Measurements from ENCODE around the gene AUTS2.

Gene AUTS2

DNA sequence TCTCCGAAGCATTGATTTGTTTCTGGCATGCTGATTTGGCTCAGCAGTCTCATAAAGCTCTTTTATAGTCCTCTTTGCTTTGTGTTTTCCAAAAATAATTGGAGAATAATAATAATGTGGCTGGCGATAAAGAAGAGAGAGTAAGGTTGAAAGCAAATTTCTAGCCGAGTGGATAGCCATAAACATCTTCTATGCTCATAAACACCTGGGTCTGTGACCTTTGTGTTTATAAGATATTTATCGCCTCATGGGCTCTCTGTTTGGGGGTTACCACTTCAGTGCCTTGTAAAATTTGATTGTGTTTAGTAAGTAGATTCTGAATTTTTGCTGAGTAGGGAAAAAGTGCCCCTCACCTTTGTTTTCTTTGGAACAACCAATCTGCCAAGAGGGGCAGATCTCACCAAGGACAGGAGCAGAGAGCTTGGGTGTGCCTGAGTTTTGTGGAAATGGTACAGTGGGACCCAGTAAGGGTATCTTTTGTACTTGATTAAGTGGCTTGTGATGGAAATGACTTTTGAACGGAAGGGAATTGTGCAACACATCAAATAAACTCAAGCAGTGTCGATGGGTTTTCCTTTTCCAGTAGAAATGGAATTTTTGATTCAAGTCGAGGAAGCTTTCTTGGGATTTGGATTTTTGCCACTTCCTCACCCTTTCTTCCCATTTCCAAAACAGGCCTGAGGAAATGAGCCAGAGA is 220.5 kb downstream of the AUTS2 start:
- DNase-seq (ENCODE audit: low read depth in 2 of 2): no peak

DNA sequence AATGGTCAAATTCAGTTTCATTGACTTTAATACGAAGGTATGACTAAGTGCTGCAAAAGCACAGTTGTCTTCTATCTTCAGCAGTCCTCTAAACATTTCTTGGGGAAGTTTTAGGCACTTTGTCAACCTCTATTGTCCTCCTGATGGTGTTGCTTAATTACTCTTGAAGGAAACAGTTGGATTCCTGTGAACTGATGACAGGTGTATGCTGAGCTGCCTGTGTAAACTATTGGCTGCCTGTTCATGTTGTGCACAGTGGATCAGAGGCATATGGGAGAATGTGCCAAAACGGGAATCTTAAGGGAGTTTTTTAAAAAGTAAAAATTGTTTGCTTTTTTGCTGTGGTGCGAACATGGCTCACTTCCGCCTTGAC is 221.0 kb downstream of the AUTS2 start:
- no peak for DNase-seq (ENCODE audit: low read depth in 2 of 2)

DNA sequence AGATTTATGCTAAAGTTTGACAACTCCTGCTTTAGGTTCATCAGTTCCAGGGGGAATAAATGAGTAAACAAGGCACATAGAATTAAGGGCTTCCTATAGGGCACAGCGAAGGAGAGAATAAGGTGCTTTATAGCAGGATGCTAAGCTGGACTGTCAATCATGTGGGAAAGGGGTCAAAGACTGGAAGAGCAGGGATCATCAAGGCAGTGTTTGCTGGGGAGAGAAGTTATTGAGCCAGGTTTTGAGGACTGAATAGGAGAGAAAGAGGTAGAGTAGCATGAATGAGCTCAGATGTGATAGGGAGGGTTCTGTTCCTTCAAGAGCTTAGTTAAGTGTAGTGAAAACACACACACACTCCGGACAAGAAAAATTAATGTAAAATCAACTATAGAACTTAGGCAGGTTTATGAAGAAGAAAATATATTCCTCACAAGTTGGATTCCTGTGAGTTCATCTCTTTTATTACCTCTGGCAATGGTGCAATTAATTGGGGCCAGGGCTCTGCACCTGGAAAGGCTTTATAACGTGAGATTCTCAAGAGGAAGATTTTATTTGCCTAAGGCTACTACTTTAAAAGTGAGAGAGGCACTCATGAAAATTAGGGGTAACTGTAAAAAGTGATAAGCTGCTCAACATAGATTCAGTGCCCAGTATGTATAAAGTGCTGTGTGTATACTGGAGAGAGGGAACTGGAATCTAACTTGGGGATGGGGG is 222.4 kb downstream of the AUTS2 start:
- DNase-seq (ENCODE audit: low read depth in 2 of 2): no peak

DNA sequence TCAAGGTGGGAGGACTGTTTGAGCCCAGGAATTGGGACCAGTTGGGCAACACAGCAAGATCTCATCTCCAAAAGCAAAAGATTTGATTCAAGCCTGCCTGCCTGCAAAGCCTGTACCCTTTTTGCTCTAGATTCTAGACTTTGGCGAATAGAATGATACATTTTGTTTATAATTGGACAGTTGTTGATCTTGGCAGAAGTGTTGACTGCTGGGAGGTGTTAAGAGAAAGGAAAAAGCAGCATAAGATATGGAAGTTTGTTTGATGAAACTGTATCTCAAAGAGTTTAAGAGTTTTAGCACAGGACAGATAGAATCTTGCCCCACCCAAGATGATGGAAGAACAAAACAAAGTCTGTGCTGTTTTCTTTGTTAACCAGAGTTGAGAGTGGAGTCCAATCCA is 224.1 kb downstream of the AUTS2 start:
- no peak for DNase-seq (ENCODE audit: low read depth in 2 of 2)

DNA sequence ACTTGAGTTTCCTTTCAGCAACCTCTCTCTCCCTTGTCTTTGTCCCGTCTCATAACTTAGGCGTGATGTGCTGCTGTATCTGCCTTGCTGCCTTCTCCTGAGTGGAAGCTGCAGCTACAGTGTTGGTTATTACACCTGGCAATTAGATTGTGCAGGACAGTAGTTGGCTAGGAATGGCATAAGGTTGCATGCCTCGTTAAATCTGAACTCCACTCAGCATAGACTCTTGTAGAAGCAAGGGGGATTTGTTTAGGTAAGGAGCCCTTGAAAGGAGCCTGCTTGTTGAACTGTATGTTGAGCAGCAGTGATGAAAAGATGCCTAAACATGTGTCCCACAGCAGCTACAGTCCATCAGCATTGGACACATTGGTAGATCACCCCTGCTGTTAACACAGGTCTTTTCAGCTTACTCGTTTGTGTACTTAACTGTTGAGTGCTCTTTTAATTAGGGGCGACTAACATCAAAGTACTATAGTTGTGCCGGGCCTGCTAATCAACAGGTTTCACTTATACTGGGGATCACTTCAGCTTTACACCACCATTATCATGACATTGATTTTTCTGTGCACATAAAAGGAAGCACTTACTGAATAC is 225.0 kb downstream of the AUTS2 start:
- no peak for DNase-seq (ENCODE audit: low read depth in 2 of 2)

DNA sequence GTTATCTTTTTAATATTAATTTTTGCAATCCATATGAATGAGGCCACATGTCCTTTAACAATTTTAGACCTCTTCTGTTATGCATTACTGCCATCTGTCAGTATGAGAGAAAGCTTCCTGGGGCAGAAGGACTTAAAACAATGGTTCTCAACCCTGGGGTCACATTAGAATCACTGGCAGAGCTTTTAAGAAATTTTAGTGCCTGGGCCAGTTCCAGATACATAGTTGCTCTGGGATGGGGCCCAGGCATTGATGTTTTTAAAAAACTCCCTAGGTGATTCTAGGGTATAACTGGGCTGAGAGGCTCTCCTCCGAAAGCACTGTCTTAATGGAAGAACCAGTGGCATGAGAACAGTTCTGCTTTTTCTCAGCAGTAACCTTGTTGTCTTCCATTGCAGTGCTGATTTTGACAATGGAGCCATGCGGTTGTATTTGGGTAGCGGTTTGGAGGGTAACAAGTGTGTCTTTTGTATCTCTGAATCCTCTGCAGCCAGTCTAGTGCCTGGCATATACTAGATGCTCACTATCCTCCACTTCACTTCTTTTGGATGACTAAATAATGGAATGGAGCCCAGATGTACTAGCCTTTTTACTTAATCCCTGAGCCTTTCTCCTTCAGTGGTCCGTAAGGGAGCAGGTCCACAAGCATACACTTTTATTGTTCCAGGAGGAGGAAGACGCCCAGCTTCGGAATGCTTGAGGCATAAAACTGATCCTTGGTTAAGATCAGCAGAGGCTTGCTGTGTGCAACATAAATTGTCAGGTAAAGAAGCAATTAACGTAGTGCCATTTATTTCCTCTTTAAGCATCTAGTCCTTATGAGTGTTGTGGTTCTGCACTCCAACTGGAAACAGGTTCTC is 227.1 kb downstream of the AUTS2 start:
- no peak for DNase-seq (ENCODE audit: low read depth in 2 of 2)

DNA sequence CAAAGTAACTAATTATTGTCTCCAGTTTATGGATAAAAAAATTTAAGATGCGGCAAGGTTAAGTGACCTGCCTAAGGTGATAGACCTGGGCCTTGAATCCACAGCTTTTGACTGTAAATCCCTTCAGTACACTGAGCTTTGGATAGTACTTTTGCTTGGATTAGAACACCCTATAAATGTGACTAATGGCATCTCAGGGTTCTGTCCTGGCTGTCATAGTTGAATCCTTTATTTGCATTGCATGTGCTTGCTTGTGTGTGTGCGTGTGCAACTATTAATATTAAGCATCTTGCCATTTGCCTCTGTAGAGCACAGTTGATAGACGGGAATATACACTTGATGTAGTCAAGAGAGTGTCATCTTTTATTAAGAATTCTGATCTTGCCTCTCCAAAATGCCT is 228.0 kb downstream of the AUTS2 start:
- DNase-seq (ENCODE audit: low read depth in 2 of 2): no peak

DNA sequence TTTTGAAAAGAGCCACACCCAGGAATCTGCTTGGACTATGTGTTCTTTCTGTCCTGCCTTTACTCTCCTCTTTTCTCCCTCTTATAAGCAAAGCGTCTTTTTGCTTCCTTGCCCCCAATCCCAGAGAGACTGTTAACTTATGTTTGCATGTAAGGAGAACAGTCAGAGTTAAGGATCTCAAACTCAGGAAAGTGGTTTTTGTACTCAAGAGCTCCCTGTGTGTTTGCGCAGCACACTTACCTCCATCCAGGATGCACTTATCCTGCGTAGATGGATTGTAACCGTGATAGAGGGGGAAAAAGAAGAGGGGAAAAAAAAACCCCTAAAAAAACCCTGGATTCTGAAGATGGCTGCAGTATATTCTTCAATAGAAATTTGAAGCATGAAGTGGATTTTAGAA is 228.9 kb downstream of the AUTS2 start:
- DNase-seq (ENCODE audit: low read depth in 2 of 2): no peak

DNA sequence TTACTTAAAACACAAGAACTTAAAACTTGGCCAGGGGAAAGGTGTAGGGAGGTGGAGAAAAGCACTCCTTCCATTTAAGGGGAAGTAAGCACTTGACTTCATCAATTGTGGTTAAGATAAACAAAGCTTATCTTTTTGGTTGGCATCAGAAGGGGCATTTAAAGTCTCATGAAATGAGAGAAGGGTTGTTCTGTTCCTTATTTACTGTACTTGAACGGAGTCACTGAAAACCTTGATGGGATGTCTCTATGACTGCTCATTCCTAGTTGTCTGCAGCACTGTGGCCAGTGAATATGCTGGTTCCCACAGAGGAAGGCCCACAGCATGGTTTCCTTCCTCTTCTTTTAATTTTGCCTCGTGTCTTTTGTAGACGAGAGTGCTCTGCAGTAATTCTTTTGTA is 229.3 kb downstream of the AUTS2 start:
- DNase-seq (ENCODE audit: low read depth in 2 of 2): no peak

DNA sequence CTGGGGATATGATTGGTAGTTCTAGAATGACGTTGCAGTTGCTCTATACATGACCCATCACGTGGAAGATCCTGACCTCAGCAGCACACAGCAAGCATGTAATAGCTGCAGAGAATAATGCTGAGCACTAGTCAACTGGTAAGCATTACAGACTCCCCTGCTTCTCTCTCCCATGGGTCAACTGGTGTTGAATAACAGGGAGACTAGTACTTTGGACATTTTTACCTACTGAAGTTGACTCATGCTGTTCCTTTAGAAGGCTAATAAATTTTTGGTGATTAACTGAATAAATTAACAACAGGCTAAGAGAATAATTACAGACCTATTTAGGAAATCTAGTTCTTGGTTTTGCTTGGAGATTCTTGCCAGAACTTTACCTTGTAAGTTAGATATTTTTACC is 234.1 kb downstream of the AUTS2 start:
- no peak for DNase-seq (ENCODE audit: low read depth in 2 of 2)

DNA sequence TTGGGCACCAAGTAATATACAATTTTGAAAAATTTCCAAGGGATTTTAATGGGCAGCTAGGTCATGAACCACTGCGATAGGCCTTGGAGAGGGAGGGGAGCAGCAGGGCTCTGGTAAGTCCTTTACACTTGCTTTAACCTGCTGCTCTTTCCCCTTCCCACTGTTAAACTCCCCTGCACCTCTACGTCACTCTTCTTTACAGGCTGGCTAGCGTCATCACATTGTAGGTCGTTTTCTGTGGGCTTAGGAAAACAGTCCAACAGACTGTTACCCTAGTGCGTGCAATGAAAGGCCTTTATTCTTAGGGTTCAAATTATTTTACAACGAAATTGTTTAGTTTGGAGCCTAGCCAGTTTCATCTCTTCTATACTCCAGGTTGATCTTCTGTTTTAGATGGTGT is 235.7 kb downstream of the AUTS2 start:
- DNase-seq (ENCODE audit: low read depth in 2 of 2): no peak

DNA sequence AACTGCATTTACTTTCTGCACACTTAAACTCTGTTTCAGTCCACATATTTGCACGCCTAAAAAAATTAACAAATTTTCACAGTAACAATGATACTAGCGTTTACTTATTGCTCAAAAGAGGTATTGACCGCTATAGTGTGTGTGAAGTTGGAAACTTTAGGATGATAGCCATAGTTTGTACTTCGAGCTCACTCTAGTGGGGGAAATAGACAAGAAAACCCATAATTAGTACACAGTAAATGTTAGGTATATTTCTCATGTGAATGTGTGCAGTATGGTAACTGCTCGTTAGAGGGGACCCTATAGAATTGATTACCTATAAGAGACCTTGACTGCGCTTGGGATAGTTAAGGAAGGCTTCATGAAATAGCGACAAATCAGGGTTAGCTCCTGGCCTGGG is 238.4 kb downstream of the AUTS2 start:
- DNase-seq (ENCODE audit: low read depth in 2 of 2): no peak

DNA sequence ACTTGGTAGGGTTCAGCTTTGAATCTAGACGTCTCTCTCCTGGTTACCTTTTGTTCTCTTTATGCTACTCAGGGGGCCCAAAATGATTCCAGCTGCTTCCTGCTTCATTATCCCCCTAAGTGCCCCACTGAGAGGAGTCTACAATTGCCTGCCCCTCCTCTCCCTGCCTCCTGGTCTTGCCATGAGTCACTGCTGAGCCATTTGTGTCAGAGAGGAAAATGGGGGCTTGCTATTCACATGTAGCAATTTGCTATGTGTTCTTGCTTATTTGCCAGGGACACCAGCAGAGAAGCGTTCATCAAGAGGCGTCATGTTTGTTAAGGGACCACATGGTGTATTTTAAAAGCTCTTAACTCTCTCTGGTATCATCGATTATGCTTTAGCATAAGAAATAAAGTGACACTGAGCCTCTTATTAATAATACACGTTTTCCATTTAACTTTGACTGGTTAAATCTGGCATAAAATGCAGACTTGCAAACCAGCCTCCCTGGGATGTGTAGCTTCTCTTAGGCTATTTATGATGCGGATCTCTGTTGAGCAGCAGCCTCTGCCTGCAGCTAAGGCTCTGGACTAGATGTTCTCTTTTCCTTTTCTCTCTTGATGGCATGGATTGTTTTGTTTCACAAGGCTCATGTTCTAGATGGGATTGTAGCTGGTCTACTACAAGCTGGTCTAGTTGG is 239.3 kb downstream of the AUTS2 start:
- no peak for DNase-seq (ENCODE audit: low read depth in 2 of 2)

DNA sequence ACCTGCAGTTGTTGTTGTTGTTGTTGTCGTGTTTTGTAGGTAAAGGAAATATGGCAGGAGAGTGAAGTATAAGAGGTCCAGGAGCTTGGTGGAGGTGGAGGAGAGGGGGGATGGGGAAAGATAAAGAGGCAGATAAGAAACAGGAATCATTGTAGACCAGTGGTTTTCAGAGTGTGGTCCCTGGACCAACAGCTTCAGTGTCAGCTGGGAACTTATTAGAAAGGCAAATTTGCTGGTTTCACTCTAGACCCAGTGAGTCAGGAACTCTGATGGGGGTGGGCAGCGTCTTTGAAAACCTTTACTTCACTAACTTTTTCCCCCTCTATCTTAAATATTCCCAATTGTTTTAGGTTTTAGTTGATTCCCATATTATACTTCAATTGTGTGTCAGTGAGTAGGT is 241.5 kb downstream of the AUTS2 start:
- no peak for DNase-seq (ENCODE audit: low read depth in 2 of 2)

DNA sequence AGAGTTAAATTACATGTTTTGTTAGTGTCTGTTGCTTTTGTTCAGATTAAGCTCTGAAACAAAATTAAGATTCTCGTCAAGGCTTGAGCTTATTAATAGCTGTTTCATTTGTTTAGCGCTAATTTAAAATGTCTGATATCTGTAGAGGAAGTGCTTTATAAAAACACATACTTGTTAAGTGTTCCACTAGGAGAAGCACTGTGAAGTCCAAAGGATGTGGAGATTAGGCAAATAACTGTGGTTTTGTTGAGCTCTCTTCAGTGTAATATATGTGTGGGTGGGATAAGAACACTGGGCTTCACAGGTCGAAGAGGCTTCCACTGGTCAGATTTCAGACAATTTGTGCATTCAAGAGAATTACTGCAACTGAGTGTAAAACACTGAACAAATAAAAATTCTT is 242.0 kb downstream of the AUTS2 start:
- DNase-seq (ENCODE audit: low read depth in 2 of 2): no peak

DNA sequence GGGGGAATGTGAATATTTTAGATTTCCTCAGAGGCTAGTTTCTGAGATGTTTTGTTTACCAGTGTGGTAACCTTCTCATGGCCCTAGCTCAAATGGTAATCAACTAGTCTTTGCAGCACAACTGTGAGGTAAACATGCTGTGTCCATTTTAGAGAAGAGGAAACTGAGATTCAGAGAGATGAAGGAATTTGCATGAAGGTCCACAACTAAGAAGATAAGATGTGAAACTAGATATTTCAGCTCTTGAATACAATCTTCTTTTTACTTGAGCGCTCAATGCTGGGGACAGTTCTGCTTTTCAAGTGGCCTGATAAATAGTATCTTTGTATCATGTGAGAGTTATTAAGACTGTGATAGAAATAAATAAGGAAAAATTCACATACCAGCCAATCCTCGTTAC is 245.4 kb downstream of the AUTS2 start:
- no peak for DNase-seq (ENCODE audit: low read depth in 2 of 2)

DNA sequence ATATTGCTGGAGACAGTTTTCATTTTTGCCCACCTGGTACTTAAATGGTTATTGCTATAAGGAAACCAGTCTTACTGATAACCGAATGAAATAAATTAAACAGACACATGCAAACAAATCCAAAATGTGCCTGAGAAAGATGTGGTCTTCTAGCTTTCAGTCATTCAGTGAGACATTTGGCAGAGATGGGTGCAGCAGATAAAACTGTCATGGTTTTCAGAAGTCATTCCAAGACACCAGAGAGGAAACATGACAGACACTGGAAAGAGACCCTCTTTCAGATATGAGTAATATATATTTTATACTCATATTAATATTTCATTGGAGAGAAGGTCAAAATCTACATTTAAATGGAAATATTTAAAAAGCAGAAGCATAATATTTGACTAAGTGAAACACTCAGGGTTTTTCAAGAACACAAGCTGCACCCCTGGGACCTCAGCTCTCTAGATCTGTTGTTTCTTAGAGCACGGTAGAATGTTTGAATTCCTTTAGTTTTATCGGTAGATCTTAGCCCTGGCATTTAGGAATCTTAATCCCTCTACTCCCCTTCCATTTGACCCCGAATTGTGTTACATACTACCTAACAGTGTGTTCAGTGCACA is 246.1 kb downstream of the AUTS2 start:
- no peak for DNase-seq (ENCODE audit: low read depth in 2 of 2)

DNA sequence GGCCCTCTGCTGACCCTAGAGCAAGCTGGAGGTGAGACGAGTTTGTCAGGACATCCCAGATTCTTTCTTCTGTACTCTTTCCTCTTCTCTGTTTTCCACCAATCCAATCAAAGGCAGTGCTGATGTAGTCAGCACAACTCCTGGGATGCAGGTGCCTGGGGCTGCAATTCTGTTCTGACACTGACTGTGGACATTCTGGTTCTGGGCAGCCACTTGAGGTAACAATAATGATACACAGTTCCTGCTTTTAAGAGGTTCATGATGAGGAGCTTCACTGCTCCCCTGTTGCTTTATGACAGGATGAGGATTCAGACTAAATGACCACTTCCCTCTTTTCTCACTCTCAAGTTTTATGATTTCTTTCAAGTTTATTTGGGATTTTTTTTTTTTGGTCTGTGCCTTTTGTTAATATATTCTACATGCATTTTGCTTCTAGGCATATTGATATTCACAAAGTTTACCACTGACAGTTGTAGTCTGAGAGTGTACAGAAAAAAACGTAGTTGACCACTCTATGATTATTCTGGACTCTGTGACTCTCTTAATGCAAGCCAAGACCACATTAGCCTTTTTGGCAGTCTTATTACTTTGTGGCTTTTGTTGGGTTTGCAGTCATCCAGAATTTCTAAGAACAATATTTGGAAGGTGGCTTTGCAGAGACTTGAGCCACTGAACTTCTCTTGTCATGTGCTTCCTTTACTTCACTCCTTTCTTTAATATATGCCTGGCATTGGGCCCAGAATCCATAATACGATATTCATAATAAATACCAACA is 247.6 kb downstream of the AUTS2 start:
- no peak for DNase-seq (ENCODE audit: low read depth in 2 of 2)

DNA sequence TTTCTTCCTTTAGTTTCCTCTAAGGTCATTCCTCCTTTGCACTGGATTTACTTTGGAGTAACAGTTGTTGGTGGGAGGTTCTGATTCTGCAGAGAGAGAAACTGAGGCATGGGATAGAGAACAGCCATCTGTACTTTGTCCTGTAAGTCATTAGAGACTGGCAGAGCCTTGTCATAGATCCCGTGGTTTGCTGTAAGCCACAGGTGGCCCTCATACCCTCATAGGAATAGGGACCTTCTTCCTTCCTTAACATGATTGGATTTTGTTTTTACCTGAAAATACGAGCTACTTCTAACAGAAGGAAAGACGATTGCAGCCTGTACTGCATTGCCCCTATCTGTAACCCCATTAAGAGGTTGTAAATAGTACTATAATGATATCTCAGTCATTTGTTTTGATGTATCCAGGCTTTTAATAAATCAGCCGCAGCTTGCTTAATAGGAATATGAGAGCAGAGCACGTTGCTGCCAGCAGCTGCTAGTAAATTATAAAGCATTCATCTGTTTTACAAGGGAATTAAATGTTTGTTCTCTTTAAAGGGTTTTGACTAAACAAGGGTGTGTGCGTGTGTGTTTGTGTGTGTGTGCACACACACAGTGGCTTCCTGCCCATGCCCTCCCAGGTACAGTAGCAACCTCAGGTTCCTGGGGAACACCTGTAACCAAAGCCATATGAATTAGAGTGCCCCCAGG is 249.8 kb downstream of the AUTS2 start:
- DNase-seq (ENCODE audit: low read depth in 2 of 2): no peak

DNA sequence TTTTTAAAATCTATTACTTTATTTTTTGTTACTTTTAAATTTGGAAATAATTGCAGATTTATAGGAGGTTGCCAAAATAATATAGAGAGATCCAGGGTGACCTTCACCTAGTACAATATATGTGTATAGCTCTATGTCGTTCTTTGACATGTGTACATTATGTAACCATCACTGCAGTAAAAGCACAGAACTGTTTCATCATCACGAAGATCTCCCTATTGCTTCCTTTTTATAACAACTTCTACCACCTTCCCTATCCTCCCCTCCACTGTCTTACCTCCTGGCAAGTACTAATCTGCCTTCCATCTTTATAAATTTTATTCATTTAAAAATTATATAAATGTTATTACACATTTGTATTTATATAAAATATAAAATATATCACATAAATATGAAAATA is 251.0 kb downstream of the AUTS2 start:
- DNase-seq (ENCODE audit: low read depth in 2 of 2): no peak

Data from stimulated activated CD8-positive, alpha-beta memory T cell treated with anti-CD3 and anti-CD28 coated beads, Interleukin-2, amount 100 ng/mL, for 1 hour (primary cell).